Lower leg skin (tissue), 4 donors: Measurements from ENCODE around the gene AGO1. TPM values are rescaled to one million over a fixed set of nuclear protein-coding genes. Genes with fewer than 3 reads are reported as not detected.

Experiments
- DNase-seq, 2 donors: peaks; one replicate each; pipeline ENCODE4 v3.0.0-alpha.2; 2019; ENCODE audit warnings: low spot score in 2 of 2
- H3K4me3 ChIP-seq: fragments of 200-600 bp; sonication (generic); 2 replicates; pipeline ENCODE4 v1.5.1; 2017; ENCODE audit warnings: mild to moderate bottlenecking, low read depth; ENCODE audit not compliant: poor library complexity, severe bottlenecking
- POLR2A ChIP-seq, 2 donors: fragments of 450-650 bp; IDR thresholded peaks; one replicate each; pipeline ENCODE4 v1.6.1; 2016 to 2017; ENCODE audit warnings: antibody characterized with exemption in 2 of 2, mild to moderate bottlenecking in 1 of 2, moderate library complexity in 1 of 2
- WGBS, 2 donors: methylation state at CpG; one replicate each; pipeline ENCODE4 v1.1.5; 2018; 5-methylcytosine and 5-hydroxymethylcytosine counted together
- intact Hi-C: fragments of 100-400 bp; cut with DNase I; formaldehyde crosslinking; loops from one replicate; pipeline ENCODE4 v1.15.0; 2023; ENCODE audit warnings: low total_unique reads
- total RNA-seq, 4 donors: library from RNA; depleted of rRNA; stranded (reverse); fragments of >200 nt; gene quantifications; one replicate each; pipeline ENCODE4 v1.1.0, GENCODE V29; 2016
- TF ChIP-seq, protein P1 (sequence below), 3 donors: fragments of 450-650 bp; IDR thresholded peaks; one replicate each; pipeline ENCODE4 v1.5.1; 2016; ENCODE audit warnings: antibody characterized with exemption in 3 of 3, mild to moderate bottlenecking in 3 of 3, moderate library complexity in 2 of 3

The AGO1 gene
- total RNA-seq, 4 donors from 2014 or later: 18.2 to 29.5 (median 22.5) TPM

DNA sequence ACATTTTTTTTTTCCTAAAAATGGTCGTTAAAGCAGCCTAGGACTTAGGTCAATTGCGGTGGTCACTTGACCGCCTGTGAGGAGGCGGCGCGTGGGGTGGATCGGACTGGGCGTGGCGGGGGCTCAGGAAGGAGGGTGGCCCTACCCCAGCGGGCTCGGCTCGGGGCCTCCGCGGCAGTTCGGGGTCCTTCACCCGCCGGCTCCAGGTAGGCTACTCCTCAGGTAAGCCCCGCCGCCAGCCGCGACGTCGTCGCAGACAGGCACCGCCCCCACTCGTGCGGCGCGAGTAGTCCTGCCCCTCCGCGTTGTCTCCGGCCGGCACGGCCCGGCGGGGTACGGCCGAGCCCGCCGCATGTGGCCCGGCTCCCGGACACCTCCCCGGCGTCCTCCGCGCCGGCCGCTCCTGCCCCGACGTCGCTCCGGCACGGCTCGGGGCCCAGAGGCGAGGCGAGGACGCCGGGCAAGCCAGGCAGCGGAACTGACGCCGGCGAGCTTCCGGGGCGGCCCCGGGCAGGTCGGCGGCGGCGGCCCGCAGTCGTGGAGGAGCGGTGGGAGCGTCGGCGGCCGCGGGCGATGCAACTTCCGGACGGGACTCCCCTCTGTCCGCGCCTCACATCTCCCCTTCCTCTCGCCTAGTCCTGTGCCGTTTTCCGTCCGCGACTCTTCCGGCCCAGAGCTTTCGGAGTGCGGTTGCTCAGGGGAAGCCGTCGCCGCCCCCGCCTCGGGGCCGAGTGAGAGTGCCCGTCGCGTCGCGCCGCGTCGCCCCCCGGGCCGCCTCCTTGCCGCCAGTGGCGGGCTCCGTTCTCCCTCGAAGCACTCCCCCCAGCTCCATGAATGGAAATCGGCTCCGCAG, 47.8 kb downstream of the AGO1 start, which contains the start of gene AGO3:
Gene AGO3, plus strand, starts transcription at position 513 of the 853 bp plus-strand sequence. Its CDS starts 322 bp downstream, at position 835.
- TF ChIP-seq, protein P1, sequence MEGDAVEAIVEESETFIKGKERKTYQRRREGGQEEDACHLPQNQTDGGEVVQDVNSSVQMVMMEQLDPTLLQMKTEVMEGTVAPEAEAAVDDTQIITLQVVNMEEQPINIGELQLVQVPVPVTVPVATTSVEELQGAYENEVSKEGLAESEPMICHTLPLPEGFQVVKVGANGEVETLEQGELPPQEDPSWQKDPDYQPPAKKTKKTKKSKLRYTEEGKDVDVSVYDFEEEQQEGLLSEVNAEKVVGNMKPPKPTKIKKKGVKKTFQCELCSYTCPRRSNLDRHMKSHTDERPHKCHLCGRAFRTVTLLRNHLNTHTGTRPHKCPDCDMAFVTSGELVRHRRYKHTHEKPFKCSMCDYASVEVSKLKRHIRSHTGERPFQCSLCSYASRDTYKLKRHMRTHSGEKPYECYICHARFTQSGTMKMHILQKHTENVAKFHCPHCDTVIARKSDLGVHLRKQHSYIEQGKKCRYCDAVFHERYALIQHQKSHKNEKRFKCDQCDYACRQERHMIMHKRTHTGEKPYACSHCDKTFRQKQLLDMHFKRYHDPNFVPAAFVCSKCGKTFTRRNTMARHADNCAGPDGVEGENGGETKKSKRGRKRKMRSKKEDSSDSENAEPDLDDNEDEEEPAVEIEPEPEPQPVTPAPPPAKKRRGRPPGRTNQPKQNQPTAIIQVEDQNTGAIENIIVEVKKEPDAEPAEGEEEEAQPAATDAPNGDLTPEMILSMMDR (IDR thresholded peaks at IDR 0.05): no peak
- TF ChIP-seq POLR2A (IDR thresholded peaks at IDR 0.05): no peak
- intact Hi-C loops: no loop called here
- WGBS, 2 donors: 0 to 1% methylated on average over 53 to 61 of the region's 112 CpGs
- DNase-seq: peak; percentile 75 to 96
- peak within 1 kb of the TSS; percentile 93 for H3K4me3 ChIP-seq

DNA sequence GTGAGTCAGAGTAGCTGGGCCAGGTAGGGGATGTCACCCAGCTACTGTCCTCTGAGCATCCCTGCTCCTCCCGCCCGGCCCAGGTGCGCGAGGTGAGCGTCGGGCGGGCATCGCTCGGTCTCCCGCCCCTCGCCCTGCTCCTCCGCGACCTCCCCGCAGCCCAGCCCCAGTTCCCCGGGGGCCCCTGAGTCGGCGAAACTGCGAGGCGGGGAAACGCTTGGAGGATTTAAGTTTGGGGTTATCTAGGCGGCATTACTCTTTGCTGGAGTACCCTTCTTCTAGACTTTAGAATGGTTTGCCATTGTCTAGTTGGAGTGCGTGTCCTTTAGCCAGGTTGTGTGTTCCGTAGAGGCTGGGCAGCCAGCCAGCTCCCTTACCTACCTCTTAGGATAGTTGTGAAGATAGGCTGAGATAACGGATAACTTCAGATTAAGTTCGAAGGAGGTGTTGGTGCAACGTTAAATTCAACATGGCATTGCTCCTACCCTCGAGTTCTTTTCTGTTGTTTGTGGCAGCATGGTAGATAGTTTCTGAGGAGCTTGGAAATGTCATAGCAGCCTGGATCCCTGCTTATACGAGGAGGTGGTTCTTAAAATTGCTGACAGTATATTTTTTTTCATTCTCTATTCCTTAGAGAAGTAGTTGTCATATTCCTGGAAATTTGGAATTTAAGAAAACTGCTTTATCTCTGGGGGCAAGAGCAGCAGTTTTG, 48.6 kb downstream of the AGO1 start:
- intact Hi-C loops: no loop called here
- H3K4me3 ChIP-seq: peak overlapping the region; percentile 93
- WGBS, 2 donors: 0 to 1% methylated on average over 20 to 26 of the region's 28 CpGs
- TF ChIP-seq POLR2A (IDR thresholded peaks at IDR 0.05): no peak
- TF ChIP-seq, protein P1 (IDR thresholded peaks at IDR 0.05): no peak
- DNase-seq: peak; percentile 20 to 85

DNA sequence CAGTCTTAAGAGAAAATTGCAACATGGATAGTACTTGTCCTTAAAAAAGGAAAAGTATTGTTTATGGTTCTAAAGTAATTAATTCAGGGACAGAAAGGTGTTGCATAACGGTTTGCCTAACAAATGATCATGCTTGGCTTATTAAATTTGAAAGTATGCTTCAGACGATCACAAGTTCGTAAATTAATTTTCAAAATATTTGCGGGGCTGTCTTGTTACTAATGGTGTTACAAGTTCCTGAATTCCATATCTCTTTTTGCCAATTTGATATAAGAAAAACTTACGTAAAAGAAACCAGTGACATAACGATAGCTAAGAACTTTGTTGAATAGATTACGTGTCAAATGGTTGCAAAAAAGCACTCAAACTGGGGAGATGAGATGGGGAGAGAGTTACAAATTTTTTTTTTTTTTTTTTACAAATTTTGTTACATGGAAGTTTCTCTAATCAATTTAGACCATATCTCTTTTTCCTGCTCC, 49.2 kb downstream of the AGO1 start:
- intact Hi-C loops: no loop called here
- no peak for DNase-seq
- H3K4me3 ChIP-seq: peak overlapping the region; percentile 93
- TF ChIP-seq POLR2A (IDR thresholded peaks at IDR 0.05): no peak
- TF ChIP-seq, protein P1 (IDR thresholded peaks at IDR 0.05): no peak
- WGBS, 2 donors: 40 to 42% methylated on average over 7 of the region's 7 CpGs

DNA sequence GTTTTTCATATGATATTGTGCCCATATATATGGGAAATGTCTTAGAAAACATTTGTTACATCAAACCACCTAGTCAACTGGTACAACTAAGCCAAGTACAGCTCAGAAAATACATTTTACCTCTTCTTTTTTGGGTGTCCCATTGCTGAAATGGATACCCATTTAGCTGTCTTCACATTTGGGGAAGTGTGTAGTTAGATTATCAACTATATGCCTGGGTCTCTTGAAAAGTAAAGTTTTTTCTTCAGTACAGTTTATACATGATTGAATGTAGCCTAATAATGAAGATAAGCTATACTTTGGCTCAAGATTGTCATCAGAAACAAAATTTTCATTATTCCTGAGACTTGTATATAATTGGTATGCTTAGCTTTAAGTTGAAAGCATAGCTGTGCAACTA, 49.9 kb downstream of the AGO1 start:
- TF ChIP-seq POLR2A (IDR thresholded peaks at IDR 0.05): no peak
- TF ChIP-seq, protein P1 (IDR thresholded peaks at IDR 0.05): no peak
- intact Hi-C loops: no loop called here
- H3K4me3 ChIP-seq: no peak overlapping the region
- DNase-seq: no peak

DNA sequence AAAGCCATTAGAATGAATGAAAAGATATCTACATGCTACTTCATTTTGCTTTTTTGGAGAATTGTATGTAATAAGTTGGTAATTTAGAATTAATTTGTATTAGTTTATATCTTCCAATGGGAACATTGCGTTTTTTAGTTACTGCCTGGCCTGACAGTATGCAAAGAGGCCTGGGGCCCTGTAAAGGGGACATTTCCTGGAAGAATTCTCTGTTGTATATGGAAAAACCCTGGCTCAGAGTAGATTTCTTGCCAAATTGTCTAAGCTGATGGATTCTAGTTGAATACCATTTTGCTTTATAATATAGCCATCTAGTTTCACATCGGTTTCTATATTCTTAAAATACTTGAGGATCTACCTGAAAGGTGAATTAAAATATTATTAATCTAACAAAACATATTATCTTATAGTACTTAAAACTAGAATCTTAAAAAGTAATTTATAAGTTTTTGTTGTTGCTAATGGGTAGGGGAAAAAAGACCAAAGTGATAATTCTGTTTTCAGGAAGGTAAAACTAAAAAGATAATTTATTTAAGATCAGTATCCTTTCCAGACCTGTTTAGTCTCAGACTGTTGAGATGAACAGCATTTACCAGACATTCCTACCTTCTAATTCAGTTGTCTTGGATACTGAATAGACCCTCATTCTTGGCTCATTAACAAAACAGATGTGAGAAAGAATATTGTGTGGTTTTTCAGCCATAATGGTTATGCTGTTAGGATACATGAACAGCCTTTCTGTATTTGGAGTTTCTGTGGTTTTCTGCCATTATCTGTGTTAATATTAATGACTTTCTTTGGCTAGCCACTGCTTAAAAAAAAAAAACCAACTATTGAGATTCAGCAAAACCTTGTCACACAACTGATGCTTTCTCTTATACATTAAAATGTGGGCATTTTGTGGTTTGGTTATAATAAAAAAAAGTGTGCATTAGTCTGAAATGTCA, 52.7 kb downstream of the AGO1 start:
- intact Hi-C loops: no loop called here
- WGBS, 2 donors: 46 to 49% methylated on average over 2 of the region's 2 CpGs
- DNase-seq: no peak
- H3K4me3 ChIP-seq: no peak overlapping the region
- no peak for TF ChIP-seq POLR2A (IDR thresholded peaks at IDR 0.05)
- TF ChIP-seq, protein P1 (IDR thresholded peaks at IDR 0.05): no peak
